Inflammatory macrophage treated with lipopolysaccharide for 4 hours (primary cell): ENCODE data around the gene CLASRP.

Source experiments
- DNase-seq: peaks from one replicate; pipeline ENCODE4 v3.0.0-alpha.2; 2020

CLASRP gene

DNA sequence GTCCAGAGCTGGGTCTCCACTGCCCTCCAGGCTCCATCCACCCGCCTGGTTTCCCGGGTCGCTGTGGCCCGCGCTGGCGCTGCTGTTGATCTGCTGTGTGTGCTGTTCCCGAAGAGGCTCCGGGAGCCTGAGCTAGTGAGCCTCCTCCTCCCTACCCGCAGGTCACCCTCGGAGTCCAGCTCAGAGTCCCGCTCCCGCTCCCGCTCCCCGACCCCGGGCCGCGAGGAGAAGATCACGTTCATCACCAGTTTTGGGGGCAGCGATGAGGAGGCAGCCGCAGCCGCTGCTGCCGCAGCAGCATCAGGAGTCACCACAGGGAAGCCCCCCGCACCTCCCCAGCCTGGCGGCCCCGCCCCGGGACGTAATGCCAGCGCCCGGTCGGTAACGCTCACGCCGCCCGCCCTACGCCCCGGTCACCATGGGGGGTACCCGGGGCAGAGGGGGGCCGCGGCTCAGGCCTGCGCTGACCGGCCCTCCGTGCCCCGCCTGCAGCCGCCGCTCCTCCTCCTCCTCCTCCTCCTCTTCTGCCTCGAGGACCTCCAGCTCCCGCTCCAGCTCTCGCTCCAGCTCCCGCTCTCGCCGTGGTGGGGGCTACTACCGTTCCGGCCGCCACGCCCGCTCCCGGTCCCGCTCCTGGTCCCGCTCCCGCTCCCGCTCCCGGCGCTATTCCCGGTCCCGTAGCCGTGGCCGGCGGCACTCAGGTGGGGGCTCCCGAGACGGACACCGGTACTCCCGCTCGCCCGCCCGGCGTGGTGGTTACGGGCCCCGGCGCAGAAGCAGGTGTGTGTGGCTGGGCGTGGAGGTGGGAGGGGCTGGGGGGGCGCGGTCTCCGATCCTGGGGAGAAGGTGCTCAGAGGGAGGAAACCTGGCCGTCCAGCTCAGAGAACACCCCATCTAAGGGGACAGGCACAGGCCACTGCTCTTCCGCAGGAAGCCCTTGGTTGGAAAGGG lies 25.3 kb downstream of the CLASRP start:
- no peak for DNase-seq

DNA sequence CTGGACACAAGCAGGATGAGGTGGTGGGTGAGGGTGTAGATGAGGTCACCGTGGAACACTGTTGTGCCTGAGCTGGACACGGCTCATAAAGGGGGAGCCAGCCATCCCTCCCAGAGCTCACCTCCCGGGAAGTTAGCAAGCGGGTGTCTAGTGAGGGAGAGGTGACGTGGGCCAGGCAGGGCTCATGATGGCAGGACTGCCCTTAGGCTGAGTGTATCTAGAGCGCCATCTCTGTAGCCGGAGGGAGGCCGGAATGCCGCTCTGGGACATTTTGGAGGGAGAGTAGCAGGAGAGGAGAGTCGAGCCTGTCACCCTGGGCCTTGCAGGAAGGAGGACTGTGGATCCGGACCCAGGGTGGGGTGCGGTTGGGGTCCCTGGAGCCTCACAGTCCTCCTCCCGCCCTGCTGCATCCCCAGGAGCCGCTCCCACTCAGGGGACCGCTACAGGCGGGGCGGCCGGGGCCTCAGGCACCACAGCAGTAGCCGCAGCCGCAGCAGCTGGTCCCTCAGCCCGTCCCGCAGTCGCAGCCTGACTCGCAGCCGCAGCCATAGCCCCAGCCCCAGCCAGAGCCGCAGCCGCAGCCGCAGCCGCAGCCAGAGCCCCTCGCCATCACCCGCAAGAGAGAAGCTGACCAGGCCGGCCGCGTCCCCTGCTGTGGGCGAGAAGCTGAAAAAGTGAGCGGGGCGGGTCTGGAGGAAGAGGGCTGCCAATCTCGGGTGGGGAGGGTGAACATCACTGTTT lies 28.2 kb downstream of the CLASRP start:
- no peak for DNase-seq

DNA sequence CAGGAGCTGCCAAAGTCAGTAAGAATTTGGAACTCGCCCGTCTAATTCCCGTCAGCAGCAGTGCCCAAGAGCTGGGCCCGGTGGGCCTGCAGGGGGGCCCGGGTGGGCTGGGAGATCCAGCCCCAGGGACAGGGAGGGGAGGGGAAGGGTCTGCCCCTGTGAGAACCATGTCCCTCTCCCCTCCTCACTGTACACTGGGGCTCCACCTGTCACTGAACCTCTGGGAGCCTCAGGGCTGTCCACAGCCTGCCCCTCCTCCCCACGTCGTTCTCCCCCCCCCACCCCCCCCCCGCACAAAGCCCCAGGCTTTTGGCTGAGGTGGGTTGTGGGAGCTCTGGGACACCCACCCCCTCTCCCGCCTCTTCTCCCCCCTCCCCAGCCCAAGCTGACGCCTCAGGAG lies 29.2 kb downstream of the CLASRP start:
- DNase-seq = no peak

DNA sequence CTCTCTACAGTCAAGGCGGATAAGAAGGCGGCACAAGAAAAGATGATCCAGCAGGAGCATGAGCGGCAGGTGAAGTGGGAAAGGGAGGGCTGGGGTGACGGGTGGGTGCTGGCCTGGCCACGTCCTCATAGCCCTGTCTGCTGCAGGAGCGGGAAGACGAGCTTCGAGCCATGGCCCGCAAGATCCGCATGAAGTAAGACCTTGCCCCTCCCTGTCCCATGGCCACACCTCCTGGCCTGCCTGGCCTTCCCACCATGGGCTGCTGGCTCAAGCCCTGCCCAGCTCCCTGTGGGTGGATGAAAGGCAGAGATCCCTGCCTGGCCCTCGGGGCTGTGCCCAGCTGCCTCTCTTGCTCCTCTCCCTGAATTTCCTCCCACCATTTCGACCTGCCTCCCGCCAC lies 30.2 kb downstream of the CLASRP start:
- DNase-seq = peak; percentile 45

DNA sequence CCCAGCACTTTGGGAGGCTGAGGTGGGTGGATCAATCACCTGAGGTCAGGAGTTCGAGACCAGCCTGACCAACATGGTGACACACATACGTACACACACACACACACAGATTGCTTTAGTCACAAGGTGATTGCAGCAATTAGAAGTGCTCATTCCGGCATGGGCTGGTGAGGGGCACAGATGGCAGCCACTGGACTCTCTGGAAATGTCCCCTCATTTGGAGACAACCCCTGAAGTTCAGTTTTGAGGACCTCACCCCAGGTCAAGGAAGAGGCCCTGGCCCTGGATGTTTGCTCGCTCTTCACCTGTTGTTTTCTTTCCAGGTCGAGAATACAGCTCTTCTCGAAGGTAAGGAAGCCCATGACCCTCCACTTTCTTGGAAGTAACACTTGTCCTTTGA lies 31.4 kb downstream of the CLASRP start:
- no peak for DNase-seq

DNA sequence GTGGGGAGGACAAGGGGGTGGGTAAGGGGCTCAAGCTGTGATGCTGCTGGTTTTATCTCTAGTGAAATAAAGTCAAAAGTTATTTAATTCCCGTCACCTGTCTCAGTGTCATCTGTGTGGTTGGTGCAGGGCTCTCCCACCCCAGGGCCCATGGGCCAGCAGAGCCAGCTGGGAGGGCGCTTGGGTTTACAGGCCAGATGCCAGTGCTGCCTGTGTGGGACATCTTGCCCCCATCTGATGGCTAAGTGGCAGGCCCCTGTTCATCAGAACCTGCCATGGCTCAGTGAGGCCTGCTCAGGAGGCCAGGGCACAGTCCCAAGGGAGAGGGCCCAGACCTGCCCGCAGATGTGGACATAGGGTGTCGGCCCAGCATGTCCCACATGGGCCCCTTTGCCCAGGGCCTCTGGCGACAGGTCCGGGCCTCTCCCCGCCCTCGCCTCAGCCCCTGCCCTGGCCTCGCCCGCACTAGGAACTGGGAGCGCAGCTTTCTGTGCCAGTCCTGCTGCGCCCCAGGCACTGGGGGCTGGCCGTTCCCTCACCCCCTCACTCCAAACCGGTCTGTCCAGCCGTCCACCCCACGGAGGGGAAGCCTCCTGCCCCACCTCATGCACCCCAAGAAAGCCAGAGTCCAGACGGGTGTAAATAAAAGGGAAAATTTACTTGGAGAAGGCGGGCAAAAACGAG lies 32.2 kb downstream of the CLASRP start:
- no peak for DNase-seq

DNA sequence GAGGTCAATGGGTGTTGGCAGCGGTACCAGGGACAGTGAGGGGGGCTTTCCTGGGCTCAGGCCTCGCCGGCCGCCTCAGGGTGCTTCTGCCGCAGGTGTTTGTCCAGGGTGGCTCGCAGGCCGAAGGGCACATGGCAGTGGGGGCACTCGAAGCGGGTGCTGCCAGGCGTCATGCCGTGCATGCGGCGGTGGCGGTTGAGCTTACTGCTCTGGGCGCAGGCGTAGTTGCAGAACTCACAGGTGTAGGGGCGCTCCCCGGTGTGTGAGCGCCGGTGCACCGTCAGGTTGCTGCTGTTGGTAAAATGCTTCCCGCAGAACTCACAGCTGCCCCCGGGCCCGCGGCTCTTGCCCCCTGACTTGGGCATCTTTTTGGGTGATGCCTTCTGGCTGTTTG lies 32.7 kb downstream of the CLASRP start:
- DNase-seq = no peak

DNA sequence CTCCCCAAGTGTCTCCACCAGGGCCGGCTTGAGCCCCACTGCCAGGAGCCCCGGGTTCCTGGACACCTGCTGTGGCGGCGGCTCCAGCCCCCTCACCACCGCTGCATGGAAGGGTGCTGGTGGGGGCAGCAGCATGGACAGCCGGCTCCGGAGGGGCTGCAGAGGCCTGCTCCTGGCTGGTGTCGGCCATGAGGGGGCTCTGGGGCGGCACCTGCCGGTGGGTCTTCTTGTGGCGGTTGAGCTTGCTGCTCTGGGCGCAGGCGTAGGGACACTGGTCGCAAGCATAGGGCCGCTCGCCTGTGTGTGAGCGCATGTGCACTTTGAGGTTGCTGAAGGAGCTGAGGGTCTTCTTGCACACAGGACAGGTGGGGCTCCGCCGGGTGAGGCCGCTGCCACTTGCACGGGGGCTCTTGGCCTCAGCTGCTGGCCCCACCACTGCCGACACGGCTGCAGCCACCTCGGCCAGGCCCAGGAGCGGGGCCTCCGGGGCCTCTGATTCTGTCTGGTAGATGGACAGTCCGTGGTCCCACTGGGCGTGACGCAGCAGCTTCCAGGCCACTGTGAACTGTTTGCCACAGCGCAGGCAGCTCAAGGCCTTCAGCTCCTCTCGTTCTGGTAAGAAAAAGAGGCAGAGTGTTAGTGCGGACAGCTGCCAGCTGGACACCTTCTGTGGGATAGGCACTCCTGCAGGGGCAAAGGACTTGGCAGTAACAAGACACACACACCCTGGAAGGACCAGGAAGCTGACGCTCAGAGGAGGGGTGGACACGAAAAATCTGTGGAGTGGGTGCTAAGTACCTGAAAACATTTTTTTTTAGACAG lies 33.3 kb downstream of the CLASRP start:
- no peak for DNase-seq

DNA sequence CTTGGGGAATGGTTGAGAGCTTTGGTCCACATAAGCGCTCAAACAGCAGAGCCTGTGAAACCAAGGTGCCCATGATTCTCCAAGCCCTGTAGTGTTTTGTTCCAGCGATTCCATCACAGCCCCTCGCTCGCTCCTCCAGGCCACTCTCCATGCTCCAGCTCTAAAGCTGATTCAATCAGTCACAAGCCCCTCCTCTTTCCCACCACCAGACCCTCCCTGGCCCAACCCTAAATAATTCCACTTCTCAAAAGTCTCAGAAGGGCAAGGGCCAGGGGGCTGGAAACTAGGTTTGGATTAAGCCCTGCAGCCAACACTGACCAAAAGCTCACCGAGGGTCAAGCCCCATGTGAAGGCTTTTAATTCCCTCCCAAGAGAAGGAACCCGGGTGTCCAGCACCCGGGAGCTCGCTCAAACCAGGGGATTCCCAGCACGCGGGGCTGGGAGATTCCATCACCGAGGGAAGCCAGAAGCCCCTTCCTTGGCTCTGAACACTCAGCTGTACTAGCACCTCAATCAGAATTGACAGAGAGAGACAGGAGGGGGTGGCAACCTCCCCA lies 36.0 kb downstream of the CLASRP start:
- no peak for DNase-seq

DNA sequence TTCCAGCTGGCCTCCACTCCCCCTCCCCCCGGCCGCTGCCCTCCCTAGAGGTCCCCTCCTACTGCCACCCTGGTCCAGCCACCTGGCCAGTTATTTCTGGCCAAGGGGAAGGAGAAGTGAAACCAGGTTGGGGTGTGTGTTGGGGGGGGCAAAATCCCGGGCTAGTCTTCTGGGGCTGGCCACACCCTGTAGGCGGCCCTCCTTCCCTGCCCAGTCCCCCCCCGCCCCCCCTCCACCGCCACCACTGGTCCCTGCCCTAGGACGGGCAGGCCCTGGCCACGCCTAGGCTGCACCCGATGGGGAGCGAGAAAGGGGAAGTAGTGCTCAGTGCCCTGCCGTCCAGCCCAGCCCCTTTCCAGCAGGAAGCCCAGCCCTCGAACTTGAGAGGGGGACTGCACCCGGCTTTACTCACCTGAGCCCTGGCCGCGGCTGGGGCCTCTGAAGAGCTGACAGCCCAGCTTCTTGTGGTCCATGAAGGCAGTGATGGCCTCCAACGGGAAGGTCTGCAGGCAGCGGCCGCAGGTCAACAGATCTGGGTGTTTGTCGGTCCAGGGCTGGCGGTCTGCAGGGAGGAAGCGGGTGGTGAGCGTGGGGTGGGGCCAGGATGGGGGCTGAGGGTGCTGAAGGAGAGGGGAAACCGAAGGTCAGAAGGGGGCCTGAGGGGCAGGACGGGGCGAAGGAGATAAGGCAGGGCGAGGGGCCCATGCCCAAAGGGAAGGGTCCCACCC lies 36.6 kb downstream of the CLASRP start:
- peak; percentile 94 for DNase-seq

DNA sequence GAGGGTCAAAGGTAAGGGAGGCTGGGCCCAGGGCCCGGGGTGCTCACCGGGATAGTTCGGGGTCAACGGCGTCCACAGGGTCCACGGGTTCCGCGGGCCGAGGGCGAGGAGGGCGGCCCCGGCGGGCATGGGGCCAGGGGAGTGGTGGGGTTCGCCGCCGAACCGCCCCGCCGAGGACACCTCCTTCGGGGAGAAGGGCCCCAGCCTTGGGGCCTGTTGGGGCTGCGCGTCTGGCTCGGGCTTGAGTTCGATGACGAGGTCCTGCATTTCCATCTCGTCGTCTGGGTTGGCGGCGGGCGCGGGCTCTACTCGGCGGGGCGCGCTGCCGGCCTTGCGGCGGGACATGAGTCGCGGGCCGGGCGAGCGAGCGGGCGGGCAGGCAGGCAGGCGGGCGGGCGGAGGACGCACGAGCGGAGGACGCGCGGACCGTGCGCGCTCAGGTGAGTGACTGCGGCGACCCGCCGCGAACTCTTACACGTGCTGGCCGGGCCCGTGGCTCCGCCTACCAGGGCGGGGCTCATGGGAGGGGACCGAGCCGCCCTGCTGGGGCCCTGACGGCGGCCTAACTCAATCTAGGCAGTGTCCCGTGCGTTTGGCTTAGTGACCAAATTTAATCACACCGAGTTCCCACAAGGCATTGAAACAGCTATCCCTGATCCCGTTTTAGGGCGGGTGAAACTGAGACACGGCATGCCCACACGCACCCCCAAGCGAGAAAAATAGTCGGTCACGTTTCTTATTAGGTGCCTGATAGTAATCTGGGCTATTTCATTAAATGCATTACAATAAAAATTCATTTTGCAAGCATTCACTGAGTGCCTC lies 37.4 kb downstream of the CLASRP start, which contains the start of gene ZNF296:
Gene ZNF296, minus strand, starts transcription at position 450 of the 822 bp plus-strand sequence. Its CDS starts 105 bp downstream, at position 345.
- peak; percentile 76 for DNase-seq

DNA sequence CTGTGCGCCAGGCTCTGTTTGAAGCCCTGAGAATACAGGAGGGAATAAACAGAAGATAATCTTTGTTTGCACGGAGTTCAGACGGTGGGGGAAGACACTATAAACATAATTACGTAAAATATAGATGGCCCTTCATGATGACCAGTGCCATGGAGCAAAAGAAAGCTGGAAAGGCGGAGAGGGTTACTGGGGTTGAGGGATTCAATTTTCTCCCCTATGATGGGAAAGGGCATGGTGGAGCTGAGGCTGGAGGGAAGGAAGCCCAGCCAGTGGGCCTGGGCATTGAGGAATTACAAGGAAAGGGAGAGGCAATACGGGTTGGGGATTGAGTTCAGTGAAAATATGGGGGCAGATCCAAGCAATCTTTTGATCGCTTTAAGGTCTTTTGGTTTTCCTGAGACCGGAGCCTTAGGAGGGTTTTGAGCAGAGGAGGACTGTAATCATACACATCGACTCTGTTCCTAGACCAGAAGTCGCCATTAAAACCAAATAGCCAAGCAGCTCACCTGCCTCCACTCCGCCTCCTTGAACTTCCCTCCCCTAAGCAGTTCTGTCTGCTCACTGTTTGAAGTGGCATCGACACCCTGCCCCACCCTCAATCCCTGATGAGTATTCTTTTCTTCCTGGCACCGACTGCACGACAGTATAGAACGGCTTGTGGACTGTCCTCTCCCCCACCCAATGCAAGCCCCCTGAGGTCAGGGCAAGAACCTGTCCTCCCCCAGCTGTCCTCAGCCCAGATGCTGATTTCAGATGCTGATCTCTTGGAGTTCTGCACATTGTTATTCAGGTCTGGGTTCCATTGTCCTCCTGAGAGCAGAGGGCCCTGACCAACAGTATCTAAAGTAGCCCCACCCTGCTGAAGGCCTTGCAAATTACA lies 38.2 kb downstream of the CLASRP start:
- DNase-seq = no peak

DNA sequence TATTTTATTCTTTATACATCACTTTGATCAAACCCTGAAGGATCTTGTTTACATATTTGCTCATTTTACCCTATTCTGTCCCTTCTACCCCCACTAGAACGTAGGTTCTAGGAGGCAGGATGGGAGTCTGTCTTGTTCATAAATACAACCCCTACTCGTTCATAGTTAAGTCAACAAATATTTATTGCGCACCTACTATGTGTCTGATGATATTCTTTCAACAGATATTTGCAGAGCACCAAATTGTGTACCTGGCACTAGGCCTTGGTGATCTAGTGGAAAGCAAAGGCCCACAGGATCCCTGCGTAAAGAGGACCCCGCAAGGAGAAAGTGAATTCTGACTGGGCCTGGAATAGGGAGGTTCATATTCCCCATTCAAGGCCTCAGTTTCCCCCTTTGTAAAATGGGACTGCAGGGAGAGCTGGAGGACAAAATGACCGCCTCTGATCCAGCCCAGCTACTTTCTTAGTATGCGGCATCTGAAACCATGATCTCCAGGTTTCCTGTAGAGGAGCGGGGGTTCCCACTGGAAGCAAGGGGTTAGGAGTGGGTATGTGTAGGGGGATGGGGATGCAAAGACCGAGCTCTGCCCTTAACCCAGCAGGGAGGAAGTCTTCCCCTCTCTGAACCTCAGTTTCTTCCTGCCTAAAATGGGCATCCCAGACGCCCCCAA lies 39.7 kb downstream of the CLASRP start:
- DNase-seq = no peak

DNA sequence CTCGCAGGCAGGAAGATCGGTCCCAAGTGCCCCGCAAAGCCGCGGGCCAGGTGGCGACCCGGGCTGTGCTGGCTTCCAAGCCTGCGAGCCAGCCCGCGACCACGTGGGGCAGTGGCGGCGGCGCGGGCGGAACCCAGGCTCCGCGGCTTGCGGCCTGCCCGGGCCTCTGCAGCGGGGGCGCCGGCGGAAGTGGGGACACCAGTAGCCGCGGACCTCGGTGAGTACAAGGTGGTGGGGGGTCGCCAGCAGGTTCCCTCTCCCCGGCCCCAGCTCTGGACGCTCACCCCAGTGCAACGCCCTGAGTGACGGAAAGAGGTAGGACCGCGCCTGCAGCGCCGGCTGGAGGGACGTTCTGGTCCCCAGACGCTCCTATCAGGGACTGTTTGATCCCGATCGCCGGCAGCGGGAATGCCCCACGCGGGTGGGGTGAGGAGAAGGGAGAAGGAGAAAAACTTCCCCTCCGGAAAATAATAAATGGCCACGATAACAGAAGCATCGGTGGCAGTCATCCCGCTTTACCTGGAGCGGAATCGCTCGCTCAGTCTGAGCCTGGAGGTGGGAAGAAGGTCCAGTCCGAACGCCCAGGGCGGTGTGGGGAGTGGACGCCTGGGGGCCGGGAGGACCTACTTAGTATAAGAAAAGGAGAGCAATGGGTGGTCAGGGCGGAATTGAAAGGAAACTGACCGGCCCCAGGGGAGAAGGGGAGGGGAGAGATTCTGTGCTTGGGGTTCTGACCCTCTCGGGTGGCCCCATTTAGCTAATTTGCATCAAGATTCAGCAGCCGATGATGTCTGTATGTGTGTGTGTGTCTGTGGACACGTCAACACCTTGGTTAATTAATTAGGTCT lies 40.4 kb downstream of the CLASRP start, which contains the start of gene GEMIN7:
Gene GEMIN7, plus strand, starts transcription at position 198 of the 848 bp plus-strand sequence. CDS start 10,855 bp downstream, outside the sequence.
- peak; percentile 68 for DNase-seq

DNA sequence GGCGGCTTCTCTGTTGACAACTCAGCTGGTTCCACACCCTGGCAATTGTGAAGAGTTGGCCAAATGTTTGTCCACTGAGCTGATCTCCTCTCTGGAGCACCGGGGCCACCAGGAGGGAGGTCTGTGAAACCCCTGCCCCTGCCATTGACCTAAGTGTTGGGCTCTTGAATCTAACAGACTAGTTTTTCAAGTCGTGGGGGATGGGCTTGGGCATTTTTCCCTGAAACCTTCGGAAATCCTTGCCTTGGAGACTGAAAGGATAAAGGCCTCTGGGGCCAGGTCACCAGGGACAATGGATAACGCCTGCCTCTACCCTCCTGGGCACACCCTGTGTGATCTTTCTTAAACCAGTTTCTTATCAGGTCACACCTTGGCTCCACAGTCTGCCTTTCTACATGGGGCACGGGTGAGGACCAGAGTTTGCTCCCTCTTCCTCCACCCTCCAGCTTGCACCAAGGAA lies 41.1 kb downstream of the CLASRP start:
- no peak for DNase-seq

DNA sequence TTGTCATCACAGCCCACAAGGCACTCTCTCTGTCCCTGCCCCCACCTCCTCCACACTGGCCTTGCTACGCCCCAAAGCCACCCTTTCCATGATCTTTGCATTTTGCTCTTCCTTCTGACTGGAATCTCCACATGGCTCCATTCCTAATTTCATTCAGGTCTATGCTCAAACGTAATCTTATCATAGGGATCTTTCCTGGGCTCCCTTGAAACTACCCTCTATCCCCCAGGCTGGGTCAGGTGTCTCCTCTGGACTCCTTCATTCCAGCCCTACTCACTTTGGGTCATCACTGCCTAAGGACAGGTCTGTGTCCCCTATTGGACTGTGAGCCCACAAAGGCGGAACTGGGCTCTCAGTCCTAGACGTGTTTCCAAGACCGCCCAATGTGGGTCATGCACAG lies 43.3 kb downstream of the CLASRP start:
- no peak for DNase-seq

DNA sequence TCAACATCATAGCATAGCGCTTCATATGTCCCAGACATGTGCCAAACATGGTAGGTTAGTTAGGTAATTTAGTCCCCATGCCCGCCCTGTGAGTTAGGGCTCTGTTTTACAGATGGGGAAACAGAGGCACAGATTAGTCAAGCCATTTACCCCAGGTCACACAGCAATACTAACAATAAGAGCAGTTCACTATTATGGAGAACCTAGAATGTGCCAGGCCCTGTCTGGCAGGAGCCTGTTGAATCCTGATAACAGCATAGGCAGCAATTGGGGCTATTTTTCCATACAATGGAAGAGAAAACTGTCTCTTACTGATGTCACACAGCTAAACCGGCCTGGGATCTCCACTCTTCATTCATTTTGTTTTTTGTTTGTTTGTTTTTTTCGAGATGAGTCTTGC lies 47.6 kb downstream of the CLASRP start:
- no peak for DNase-seq

DNA sequence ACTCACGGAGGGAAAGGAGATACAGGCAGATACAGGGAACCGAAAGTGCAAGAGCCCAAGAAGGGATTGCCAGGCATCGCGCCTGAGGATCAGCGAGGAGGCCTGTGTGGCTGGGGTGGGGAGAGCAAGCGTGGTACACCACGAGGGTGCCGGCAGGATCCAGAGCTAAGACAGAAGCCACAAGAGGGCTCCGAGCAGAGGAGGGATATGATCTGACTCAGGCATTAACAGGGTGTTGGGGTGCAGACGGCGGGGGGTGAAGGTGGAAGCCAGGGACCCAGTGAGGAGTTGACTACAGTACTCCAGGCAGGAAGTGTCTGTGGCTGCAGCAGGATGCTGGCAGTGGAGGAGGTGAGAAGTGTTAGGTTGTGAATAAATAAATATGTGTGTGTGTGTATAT lies 48.7 kb downstream of the CLASRP start:
- DNase-seq = peak; percentile 38
